Stimulated activated CD4-positive, alpha-beta T cell treated with anti-CD3 and anti-CD28 coated beads, Interleukin-1b, Interleukin-23, amount 100 ng/mL, for 48 hours (primary cell): Measurements from ENCODE around the gene REXO5.
A peak's percentile ranks its signal among the peaks of the same experiment; 100 is the strongest.
"Not testable (repeated sequence)": the region's sequence is repeated elsewhere in the genome, so short reads cannot be mapped to it uniquely, and the experiment has no call there.

ENCODE experiments used
- DNase-seq: peaks from one replicate; pipeline ENCODE4 v3.0.0-alpha.2; 2020

The REXO5 gene

GRCh38 chr16:20806168-20807050 is at the start of gene REXO5, which contains the start of gene ERI2:
Gene REXO5 (plus strand): TSS chr16:20806527. CDS start chr16:20806954, 427 bp downstream.
Gene ERI2 (minus strand): TSS chr16:20806472. CDS start chr16:20806430, 42 bp downstream.
- DNase-seq, result peak; percentile 78

- no peak for DNase-seq
These were observed 46.0 kb upstream of the REXO5 start for GRCh38 chr16:20760346-20760745.

GRCh38 chr16:20761175-20761574 is 45.2 kb upstream of the REXO5 start:
- no peak for DNase-seq

- DNase-seq, result no peak
These were observed 43.8 kb upstream of the REXO5 start for GRCh38 chr16:20762404-20763123.

DNA sequence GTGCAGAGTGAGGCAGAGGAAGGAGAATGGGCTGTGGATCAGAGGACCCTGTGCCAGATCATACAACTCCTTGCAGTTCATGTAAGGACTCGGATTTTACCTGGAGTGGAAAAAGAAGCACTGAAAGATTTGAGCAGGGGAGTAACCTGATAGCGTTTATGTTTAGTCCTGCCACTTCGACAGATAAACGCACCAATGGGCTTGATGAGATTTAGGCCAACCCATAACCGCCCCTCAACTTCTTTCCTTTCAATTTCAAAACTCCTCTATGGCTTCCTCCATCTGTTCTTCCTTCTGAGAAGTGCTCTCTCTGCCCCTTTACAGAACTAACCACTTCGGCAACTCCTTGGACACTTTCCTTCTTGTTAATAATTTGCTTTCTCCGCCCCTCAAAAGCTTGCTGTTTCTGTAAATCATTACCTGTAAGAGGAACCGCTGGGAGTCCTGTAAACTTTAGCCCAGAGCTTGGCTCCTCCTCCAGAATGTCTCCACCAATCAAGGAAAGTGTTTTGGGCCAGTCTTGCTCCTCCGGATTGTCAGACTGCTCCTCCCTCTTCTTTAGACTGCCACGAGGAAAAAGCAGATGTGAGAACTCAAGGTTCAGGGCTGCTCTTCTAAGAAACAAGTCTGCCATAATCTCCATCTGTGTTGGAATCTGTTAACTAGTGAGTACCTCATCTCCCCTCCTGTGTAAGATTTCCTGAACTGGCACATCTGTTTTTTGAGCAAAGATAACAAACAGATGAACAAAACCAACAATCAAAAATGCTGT is 42.7 kb upstream of the REXO5 start, which contains the start of gene ACSM3:
Gene ACSM3 (plus strand): TSS at position 554 of the 772 bp plus-strand sequence. CDS start 6,021 bp downstream, outside the sequence.
- DNase-seq, result peak; percentile 59

DNA sequence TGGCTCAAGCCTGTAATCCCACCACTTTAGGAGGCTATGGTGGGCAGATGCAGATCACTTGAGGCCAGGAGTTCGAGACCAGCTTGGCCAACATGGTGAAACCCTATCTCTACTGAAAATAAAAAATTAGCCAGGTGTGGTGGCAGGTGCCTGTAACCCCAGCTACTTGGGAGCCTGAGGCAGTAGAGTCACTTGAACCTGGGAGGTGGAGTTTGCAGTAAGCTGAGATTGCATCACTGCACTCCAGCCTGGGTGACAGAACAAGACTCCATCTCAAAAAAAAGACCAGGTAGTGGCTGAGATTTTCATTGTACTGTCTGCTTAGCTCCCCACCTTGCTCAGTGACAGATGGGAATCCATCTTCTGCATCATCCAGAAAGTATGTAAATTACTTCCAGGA is 41.9 kb upstream of the REXO5 start:
- DNase-seq, result not testable (repeated sequence)

DNA sequence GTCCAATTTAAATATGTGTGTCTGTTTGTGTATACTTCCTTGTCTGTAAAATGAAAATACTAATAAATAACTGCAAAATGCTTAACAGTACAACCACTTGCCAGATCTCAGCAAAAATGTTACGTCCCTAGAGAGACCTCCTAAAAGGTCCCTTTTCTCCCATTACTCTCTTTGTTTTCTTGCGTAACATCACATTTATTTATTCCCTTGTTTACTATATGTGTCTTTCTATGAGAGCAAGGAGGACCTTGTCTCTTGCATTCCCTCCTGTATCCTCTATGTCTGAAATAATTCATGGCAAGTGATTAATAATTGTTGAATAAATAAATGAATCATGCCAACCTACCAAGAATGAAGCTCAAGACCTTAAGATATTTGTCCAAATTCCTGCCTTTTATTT is 40.6 kb upstream of the REXO5 start:
- no peak for DNase-seq

- DNase-seq, result no peak
These were observed 40.0 kb upstream of the REXO5 start for GRCh38 chr16:20766294-20766693.

GRCh38 chr16:20767577-20767976 is 38.8 kb upstream of the REXO5 start:
- DNase-seq, result no peak

GRCh38 chr16:20768121-20768520 is 38.2 kb upstream of the REXO5 start:
- no peak for DNase-seq

- DNase-seq, result no peak
These were observed 37.5 kb upstream of the REXO5 start for GRCh38 chr16:20768818-20769217.

- no peak for DNase-seq
These were observed 32.6 kb upstream of the REXO5 start for GRCh38 chr16:20773679-20774078.

- peak; percentile 61 for DNase-seq
These were observed 31.5 kb upstream of the REXO5 start for GRCh38 chr16:20774703-20775362.

DNA sequence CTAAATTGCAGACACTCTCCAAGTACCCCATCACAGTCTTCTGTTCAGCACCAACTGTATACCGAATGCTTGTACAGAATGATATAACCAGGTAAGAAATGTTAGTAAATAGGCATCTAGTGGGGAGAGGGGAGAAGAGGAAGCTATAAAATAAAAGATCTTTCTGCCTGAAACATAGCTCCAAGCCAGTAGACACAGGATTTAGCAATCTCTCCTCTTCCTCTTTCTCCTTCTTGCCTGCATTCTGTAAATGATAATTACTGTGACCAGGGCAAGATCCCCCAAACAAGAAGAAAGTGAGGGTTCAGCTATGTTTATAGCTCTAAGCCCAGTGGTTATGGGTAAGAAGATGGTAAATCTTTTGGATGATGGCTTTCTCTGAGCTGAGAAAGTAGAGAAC is 24.6 kb upstream of the REXO5 start:
- DNase-seq, result no peak

- no peak for DNase-seq
These were observed 23.9 kb upstream of the REXO5 start for GRCh38 chr16:20782470-20782869.

DNA sequence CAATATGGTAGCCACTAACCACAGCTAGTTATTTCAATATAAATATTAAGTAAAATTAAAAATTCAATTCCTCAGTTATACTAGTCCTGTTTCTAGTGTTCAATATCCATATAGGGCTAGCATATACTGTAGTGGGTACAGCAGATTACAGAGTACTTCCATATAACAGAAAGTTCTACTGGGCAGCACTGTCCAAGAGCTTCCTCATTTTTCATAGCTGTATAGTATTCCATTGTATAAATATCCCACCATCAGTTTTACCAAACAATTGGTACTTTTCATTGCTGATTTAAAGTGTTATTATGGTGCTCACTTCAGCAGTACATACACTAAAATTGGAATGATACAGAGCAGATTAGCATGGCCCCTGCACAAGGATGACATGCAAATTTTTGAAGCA is 22.1 kb upstream of the REXO5 start:
- DNase-seq, result no peak

DNA sequence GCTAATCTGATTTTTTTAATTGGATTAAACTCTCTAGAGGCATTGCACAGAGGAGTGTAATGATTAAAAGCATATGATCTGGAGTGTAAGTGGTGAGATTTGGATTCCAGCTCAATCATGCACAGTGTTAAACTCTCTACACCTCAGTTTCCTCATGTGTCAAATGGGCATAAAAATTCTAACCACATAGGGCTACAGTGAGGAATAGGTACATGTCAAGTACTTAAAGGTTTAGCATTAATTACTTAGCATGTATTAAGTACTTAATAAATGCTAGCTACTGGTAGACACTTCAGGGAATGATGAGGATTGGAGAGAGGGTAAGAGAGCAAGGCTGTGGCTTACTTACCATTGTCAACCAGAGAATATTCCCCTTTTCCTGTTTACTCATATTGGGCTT is 17.2 kb upstream of the REXO5 start:
- no peak for DNase-seq

DNA sequence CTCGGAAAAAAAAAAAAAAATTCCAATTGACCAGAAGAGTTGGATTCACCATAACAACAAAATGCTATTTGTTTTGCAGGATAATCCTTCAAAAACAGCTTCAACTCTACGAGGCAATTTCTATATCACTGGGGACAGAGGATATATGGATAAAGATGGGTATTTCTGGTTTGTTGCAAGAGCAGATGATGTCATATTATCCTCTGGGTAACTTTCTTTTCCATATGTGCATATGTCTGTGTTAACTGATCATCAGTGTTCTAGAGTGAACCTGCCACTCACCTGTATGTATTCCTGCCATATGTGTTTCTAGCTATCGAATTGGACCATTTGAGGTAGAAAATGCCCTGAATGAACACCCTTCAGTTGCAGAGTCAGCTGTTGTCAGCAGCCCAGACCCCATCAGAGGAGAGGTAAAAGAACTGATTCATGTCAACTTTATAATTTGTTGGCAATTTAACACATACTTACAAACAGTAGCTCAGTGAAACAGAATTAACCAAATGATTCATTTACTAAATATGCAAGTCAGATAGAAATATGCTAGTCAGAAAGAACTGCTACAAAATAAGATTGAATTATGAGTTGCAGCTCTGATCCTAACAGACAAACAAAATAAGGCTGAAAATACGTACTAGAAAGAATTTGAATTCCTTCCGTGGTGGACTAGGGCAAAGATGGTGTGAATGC is 14.3 kb upstream of the REXO5 start:
- no peak for DNase-seq

GRCh38 chr16:20798364-20798763 is 8.0 kb upstream of the REXO5 start:
- DNase-seq, result no peak

DNA sequence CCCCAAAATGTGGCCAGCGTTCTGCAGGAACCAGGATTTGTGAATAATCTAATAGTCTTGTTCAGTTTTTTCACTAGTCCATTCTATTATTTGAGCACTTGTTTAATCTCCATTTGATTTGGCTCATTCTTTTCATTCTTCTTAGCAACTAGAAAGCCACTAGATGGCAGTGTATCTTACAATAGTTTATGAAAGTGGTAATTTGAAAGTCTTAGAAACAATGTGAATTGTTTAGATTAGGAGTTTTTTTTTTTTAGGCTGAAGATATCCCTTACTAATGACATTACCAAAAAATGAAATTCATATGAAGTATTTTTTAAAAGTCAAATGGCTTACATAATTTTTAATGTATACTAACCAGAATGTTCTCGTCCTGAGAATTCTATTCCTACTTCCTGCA is 6.7 kb upstream of the REXO5 start:
- no peak for DNase-seq

DNA sequence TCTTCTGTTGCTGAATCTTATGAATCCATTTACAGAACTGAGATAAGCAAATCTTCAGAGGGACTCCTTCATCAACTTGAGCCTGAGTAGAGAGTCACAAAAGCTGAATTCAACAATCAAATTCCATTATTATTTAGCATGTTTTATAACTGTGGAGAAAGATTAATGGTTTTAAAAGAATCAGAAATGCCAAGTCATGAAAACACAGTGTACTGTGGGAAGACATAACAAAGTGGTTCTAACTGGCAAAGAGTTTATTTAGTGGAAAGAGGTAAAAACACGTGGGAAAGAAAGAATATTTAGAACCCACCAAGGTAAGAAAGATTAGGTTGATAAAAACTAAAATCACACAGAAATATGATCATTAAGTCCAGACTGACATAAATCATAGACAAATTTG is 5.0 kb upstream of the REXO5 start:
- no peak for DNase-seq

DNA sequence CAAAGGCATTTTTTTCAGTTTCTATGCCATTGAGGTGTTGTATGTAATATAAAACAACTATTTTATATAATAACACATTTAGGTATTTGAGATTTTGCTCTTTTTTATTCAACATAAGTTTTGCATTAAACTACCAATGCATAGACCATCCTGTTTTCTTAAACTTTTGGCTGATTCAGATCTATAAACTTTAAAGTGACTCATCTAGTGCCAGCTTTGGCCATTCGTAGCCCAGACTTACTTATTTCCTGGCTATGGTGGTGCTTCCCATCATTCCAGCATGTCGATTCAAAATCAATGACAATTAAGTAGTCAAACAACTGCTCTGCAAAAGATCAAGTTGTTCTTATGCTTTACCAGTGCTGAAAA is 3.2 kb upstream of the REXO5 start:
- DNase-seq, result no peak
